Transverse colon (tissue), 4 donors: ENCODE measurements around the gene MDGA2. TPM values are rescaled to one million over a fixed set of nuclear protein-coding genes. Genes with fewer than 3 reads are reported as not detected.

ENCODE experiments used
- DNase-seq: peaks from one replicate; pipeline ENCODE4 v3.0.0-alpha.2; 2019
- H3K27ac ChIP-seq, 4 donors: fragments of 200-600 bp; sonication (generic); 2 replicates each; pipeline ENCODE4 v1.5.1; 2016 to 2018; ENCODE audit warnings: inconsistent platforms in 4 of 4
- H3K27me3 ChIP-seq: fragments of 200-600 bp; sonication (generic); 2 replicates; pipeline ENCODE4 v1.5.1; 2017; ENCODE audit warnings: inconsistent platforms
- H3K36me3 ChIP-seq, 4 donors: fragments of 200-600 bp; sonication (generic); 2 replicates each; pipeline ENCODE4 v1.5.1; 2017 to 2019; ENCODE audit warnings: inconsistent platforms in 4 of 4
- H3K4me1 ChIP-seq, 4 donors: fragments of 200-600 bp; sonication (generic); 2 replicates each; pipeline ENCODE4 v1.5.1; 2017 to 2020; ENCODE audit warnings: inconsistent platforms in 4 of 4
- H3K4me3 ChIP-seq, 4 donors: fragments of 200-600 bp; sonication (generic); 1 replicate in 1 of 4; 2 replicates in 3 of 4; pipeline versions ENCODE4 v1.5.1 to v1.6.1; 2017 to 2019; ENCODE audit warnings: inconsistent platforms in 4 of 4
- H3K9me3 ChIP-seq, 2 donors: fragments of 200-600 bp; sonication (generic); 2 replicates each; pipeline ENCODE4 v1.5.1; 2017 to 2019; ENCODE audit warnings: inconsistent platforms in 2 of 2
- EP300 ChIP-seq: sonication (generic); formaldehyde crosslinking; IDR thresholded peaks from one replicate; pipeline ENCODE4 v1.6.1; 2017; ENCODE audit warnings: antibody characterized with exemption, low read depth
- POLR2A ChIP-seq: fragments of 450-650 bp; IDR thresholded peaks from one replicate; pipeline ENCODE4 v1.6.1; 2016; ENCODE audit warnings: antibody characterized with exemption, mild to moderate bottlenecking, moderate library complexity
- POLR2AphosphoS5 ChIP-seq, 3 donors: sonication (generic); formaldehyde crosslinking; IDR thresholded peaks; one replicate each; pipeline ENCODE4 v1.6.1; 2016; ENCODE audit warnings: antibody characterized with exemption in 3 of 3
- WGBS, 2 donors: methylation state at CpG; one replicate each; pipeline ENCODE4 v1.1.5; 2018; ENCODE audit warnings: low coverage in 1 of 2; 5-methylcytosine and 5-hydroxymethylcytosine counted together
- in situ Hi-C, 4 donors: fragments of 200-750 bp; cut with MboI; loops; one replicate each; pipeline versions ENCODE4 v1.15.0 to v1.15.1; 2017; ENCODE audit warnings: low sequenced_read_pairs in 3 of 4, low pct_ligation_motif_present in 1 of 4, low pct_unique_long_range_greater_than_20kb in 1 of 4
- intact Hi-C: fragments of 100-400 bp; cut with DNase I; formaldehyde crosslinking; loops from one replicate; pipeline ENCODE4 v1.15.1; 2023; ENCODE audit warnings: low total_unique reads
- total RNA-seq, 4 donors: library from RNA; depleted of rRNA; stranded (reverse); fragments of >200 nt; gene quantifications; one replicate each; pipeline ENCODE4 v1.1.0, GENCODE V29; 2016
- TF ChIP-seq, protein P1 (sequence below), 5 experiments: fragments of 200-600 bp in 3 of 5; fragments of 450-650 bp in 2 of 5; sonication (generic) in 3 of 5; IDR thresholded peaks; 1 replicate in 2 of 5; 2 replicates in 3 of 5; pipeline ENCODE4 v1.5.1; 2016 to 2017; ENCODE audit warnings: antibody characterized with exemption in 5 of 5, inconsistent platforms in 3 of 5, mild to moderate bottlenecking in 2 of 5, moderate library complexity in 1 of 5

MDGA2 gene
- total RNA-seq, 4 donors from 2014 or later, result not detected

DNA sequence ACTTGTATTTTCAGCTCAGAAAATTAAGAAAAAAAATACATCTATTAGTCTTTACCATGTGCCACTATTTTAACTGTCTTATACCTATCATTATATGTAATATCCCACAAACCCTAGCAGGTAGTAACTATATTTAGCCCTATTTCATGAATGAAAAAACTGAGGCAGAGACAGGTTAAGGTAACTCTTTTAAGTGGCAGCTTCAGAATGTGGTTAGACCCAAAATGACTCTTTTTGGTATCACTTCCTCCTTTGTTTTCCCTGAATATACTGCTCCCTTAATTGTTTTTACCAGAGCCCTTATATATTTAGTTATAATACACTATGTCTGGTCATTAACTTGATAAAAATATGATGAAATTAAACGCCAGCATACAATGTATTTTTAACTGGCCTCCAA lies 788.3 kb downstream of the MDGA2 start:
- TF ChIP-seq, protein P1, sequence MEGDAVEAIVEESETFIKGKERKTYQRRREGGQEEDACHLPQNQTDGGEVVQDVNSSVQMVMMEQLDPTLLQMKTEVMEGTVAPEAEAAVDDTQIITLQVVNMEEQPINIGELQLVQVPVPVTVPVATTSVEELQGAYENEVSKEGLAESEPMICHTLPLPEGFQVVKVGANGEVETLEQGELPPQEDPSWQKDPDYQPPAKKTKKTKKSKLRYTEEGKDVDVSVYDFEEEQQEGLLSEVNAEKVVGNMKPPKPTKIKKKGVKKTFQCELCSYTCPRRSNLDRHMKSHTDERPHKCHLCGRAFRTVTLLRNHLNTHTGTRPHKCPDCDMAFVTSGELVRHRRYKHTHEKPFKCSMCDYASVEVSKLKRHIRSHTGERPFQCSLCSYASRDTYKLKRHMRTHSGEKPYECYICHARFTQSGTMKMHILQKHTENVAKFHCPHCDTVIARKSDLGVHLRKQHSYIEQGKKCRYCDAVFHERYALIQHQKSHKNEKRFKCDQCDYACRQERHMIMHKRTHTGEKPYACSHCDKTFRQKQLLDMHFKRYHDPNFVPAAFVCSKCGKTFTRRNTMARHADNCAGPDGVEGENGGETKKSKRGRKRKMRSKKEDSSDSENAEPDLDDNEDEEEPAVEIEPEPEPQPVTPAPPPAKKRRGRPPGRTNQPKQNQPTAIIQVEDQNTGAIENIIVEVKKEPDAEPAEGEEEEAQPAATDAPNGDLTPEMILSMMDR (IDR thresholded peaks at IDR 0.05), result no peak
- TF ChIP-seq POLR2A (no peak), POLR2AphosphoS5 (IDR thresholded peaks at IDR 0.05) (no peak), EP300 (no peak)
- H3K4me3 ChIP-seq, result no peak overlapping the region
- intact Hi-C loops, result no loop called here
- no peaks in the 10 kb centered on the region for H3K27me3 ChIP-seq
- in situ Hi-C loops, result no loop called here
- H3K36me3 ChIP-seq, result no peaks in the 10 kb centered on the region
- no peaks in the 10 kb centered on the region for H3K4me1 ChIP-seq
- WGBS, 2 donors, result 77 to 92% methylated on average over 1 of the region's 1 CpG
- H3K27ac ChIP-seq, result no peak overlapping the region
- DNase-seq, result no peak
- H3K9me3 ChIP-seq, result no peaks in the 10 kb centered on the region

DNA sequence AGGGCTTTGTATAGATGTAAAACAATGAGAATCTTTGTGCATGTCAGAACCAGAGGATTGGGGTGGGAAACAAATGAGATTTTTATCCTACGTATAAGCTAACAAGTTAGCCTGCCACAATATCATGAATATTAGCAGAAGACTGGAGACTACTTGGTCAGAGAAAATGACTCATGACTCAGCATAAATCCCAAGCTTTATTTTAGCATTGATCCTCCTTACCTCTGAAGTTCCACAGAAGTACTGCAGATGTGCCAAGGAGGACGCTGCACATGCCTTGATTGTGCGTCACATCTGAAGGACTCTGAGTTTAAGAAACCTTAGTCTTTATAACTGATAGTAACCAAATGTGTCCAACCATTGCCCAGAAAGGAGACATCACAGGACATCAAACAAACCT lies 789.8 kb downstream of the MDGA2 start:
- DNase-seq, result no peak
- in situ Hi-C loops, result no loop called here
- no peak overlapping the region for H3K27ac ChIP-seq
- no peak overlapping the region for H3K4me3 ChIP-seq
- WGBS, 2 donors, result 83 to 91% methylated on average over 2 to 3 of the region's 3 CpGs
- no peak for TF ChIP-seq POLR2A
- no peaks in the 10 kb centered on the region for H3K27me3 ChIP-seq
- intact Hi-C loops, result no loop called here
- H3K9me3 ChIP-seq, result no peaks in the 10 kb centered on the region
- no peaks in the 10 kb centered on the region for H3K36me3 ChIP-seq
- H3K4me1 ChIP-seq, result no peaks in the 10 kb centered on the region

DNA sequence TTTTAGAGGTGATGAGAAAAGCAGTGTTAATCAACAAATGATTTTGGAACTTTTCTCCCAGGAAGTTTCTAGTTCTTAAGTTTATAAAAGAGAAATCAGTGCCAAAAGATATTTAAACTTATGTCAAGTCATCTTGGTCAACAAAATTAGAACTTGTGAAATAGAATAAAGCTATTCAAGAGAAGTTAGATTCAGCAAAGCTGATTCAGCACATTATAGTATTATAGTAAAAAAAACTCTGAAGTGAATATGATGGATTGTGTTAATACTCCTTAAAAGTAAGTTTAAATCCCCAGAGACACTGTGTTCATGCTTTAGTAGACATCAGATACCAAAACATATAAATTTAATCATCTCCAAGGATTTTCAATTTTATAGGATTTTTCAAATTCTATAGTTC lies 813.7 kb downstream of the MDGA2 start:
- Histone ChIP-seq H3K9me3 (no peaks in the 10 kb centered on the region), H3K27me3 (no peaks in the 10 kb centered on the region), H3K36me3 (no peaks in the 10 kb centered on the region), H3K4me1 (no peaks in the 10 kb centered on the region), H3K27ac (no peak overlapping the region), H3K4me3 (no peak overlapping the region)
- no peak for TF ChIP-seq POLR2A
- TF ChIP-seq, protein P1 (IDR thresholded peaks at IDR 0.05), result no peak
- TF ChIP-seq POLR2AphosphoS5 (IDR thresholded peaks at IDR 0.05), result no peak
- TF ChIP-seq EP300, result no peak
- in situ Hi-C loops (no loop called here), intact Hi-C loops (no loop called here)
- DNase-seq, result no peak

DNA sequence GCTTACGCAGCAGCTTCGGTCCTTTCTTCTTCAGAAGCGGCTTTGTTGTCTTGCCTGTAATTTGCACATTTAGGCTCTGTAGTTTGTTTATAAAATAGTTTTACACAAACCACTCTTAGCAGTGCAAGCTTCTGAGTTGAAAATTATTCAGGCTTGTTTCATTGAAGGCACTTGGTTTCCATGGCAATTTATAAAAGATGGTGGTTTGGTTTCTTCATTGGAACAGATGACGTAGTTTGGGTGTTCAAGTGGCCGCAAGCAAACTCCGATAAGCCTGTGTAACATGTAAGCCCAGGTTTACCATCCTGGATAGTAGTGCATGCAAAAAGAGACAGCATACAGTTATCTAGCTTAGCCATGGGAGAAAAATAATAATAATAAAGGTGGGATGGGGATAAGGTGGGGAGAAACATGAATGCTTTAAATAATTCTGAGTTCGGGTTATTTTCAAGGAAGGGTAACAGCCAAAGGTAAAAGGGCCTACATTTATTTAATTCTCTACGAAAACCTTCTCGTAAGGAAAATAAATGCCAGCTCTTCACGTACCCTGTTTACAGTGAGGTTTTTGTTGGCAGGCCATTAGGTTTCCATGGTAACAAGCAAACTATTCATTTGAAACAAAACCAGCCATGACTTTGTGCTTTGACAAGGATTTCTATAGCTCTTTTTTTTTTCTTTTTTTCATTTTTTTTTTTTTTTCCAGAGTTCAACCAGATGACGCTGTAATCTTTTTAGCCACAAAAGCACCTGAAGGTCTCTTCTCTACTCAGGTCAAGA lies 834.3 kb downstream of the MDGA2 start:
- DNase-seq, result no peak
- Histone ChIP-seq H3K36me3 (no peaks in the 10 kb centered on the region), H3K4me3 (no peak overlapping the region), H3K27me3 (no peaks in the 10 kb centered on the region), H3K4me1 (no peaks in the 10 kb centered on the region), H3K9me3 (no peaks in the 10 kb centered on the region), H3K27ac (no peak overlapping the region)
- in situ Hi-C loops (no loop called here), intact Hi-C loops (no loop called here)
- TF ChIP-seq EP300 (no peak), POLR2AphosphoS5 (IDR thresholded peaks at IDR 0.05) (no peak), POLR2A (no peak)
- TF ChIP-seq, protein P1 (IDR thresholded peaks at IDR 0.05), result no peak
- WGBS, 2 donors, result 76 to 82% methylated on average over 8 to 11 of the region's 11 CpGs

DNA sequence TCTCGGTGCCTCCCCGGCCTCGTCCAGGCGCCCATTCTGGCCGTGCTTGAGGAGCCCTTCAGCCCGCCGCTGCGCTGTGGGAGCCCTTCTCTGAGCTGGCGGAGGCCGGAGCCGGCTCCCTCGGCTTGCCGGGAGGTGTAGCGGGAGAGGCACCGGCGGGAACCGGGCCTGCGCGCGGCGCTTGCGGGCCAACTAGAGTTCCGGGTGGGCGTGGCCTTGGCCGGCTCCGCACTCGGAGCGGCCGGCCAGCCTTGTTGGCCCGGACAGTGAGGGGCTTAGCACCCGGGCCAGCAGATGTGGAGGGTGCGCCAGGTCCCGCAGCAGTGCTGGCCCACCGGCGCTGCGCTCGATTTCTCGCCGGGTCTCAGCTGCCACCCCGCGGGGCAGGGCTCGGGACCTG lies 855.1 kb downstream of the MDGA2 start:
- no peak for DNase-seq
- Histone ChIP-seq H3K27me3 (no peaks in the 10 kb centered on the region), H3K9me3 (no peaks in the 10 kb centered on the region), H3K27ac (no peak overlapping the region), H3K36me3 (no peaks in the 10 kb centered on the region), H3K4me1 (no peaks in the 10 kb centered on the region), H3K4me3 (no peak overlapping the region)
- intact Hi-C loops (no loop called here), in situ Hi-C loops (no loop called here)
- WGBS, 2 donors, result 93 to 100% methylated on average over 1 to 42 of the region's 42 CpGs
- TF ChIP-seq, protein P1 (IDR thresholded peaks at IDR 0.05), result no peak
- TF ChIP-seq EP300, result no peak
- TF ChIP-seq POLR2A, result no peak
- no peak for TF ChIP-seq POLR2AphosphoS5 (IDR thresholded peaks at IDR 0.05)
